ENCODE results near the gene PHF13.

GRCh38 chr1:6588128-6588892 is 25.2 kb upstream of the PHF13 start:
- TF ChIP-seq, protein P1, sequence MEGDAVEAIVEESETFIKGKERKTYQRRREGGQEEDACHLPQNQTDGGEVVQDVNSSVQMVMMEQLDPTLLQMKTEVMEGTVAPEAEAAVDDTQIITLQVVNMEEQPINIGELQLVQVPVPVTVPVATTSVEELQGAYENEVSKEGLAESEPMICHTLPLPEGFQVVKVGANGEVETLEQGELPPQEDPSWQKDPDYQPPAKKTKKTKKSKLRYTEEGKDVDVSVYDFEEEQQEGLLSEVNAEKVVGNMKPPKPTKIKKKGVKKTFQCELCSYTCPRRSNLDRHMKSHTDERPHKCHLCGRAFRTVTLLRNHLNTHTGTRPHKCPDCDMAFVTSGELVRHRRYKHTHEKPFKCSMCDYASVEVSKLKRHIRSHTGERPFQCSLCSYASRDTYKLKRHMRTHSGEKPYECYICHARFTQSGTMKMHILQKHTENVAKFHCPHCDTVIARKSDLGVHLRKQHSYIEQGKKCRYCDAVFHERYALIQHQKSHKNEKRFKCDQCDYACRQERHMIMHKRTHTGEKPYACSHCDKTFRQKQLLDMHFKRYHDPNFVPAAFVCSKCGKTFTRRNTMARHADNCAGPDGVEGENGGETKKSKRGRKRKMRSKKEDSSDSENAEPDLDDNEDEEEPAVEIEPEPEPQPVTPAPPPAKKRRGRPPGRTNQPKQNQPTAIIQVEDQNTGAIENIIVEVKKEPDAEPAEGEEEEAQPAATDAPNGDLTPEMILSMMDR (IDR thresholded peaks at IDR 0.05), result no peak
- TF ChIP-seq POLR2A (IDR thresholded peaks at IDR 0.05), result no peak
